PC-3 (cell line): ENCODE measurements around the gene LYPD1. TPM values are rescaled to one million over a fixed set of nuclear protein-coding genes. Genes with fewer than 3 reads are reported as not detected.

Source experiments
- ATAC-seq: fragments of 200-7000 bp; cut with Tn5 transposase; 2 replicates; pipeline ENCODE4 v1.9.1; 2020; ENCODE audit warnings: mild to moderate bottlenecking, moderate library complexity
- BruUV-seq: library from RNA; stranded (reverse); fragments of 400-500 nt; replicated peaks from 2 replicates; lab custom pipeline; 2021; lab: Mats Ljungman, UMichigan
- CTCF ChIA-PET: fragments of 300-600 bp; sonication (Branson Sonifier 250); formaldehyde crosslinking; loops from one replicate; lab custom pipeline; 2022; ENCODE audit warnings: antibody characterized with exemption; lab: Charles Lee
- POLR2A ChIA-PET: fragments of 300-600 bp; sonication (Branson Sonifier 250); formaldehyde crosslinking; loops from one replicate; lab custom pipeline; 2022; ENCODE audit warnings: antibody characterized with exemption; ENCODE audit not compliant: unreplicated experiment; lab: Charles Lee
- DNase-seq: peaks from one replicate; pipeline ENCODE4 v3.0.0-alpha.2; 2015
- H2AFZ ChIP-seq: fragments of 300-600 bp; sonication (generic); 2 replicates; pipeline ENCODE4 v1.6.0; 2016; ENCODE audit warnings: antibody characterized with exemption, low read length
- H3F3A ChIP-seq: fragments of 300-600 bp; sonication (generic); one replicate; pipeline ENCODE4 v1.6.0; 2017; ENCODE audit warnings: antibody characterized with exemption, low read length, control low read depth, mild to moderate bottlenecking; ENCODE audit not compliant: unreplicated experiment
- H3K27ac ChIP-seq: fragments of 300-600 bp; sonication (generic); 2 replicates; pipeline ENCODE4 v1.5.1; 2016; ENCODE audit warnings: mild to moderate bottlenecking, low read length
- H3K27me3 ChIP-seq: fragments of 300-600 bp; sonication (generic); 2 replicates; pipeline ENCODE4 v1.6.1; 2016; ENCODE audit warnings: low read length, mixed read lengths
- H3K36me3 ChIP-seq: fragments of 300-600 bp; sonication (generic); 2 replicates; pipeline ENCODE4 v1.6.1; 2016; ENCODE audit warnings: low read depth, mixed run types, low read length, mixed read lengths
- H3K4me1 ChIP-seq: fragments of 300-600 bp; sonication (generic); 2 replicates; pipeline ENCODE4 v1.5.1; 2016; ENCODE audit warnings: low read length; ENCODE audit not compliant: insufficient read depth
- H3K4me2 ChIP-seq: fragments of 300-600 bp; sonication (generic); 2 replicates; pipeline ENCODE4 v1.6.0; 2016; ENCODE audit warnings: low read length
- H3K4me3 ChIP-seq: fragments of 300-600 bp; sonication (generic); 2 replicates; pipeline ENCODE4 v1.5.1; 2016; ENCODE audit warnings: mild to moderate bottlenecking, low read length, mixed read lengths
- H3K79me2 ChIP-seq: fragments of 300-600 bp; sonication (generic); 2 replicates; pipeline ENCODE4 v1.6.1; 2017; ENCODE audit warnings: low read length, mixed read lengths
- H3K9ac ChIP-seq: fragments of 300-600 bp; sonication (generic); 2 replicates; pipeline ENCODE4 v1.6.0; 2016; ENCODE audit warnings: mild to moderate bottlenecking, low read length
- H3K9me2 ChIP-seq: fragments of 300-600 bp; sonication (generic); replicated peaks from 2 replicates; pipeline ENCODE4 v1.6.1; 2016; ENCODE audit warnings: mixed run types, low read length, mixed read lengths
- H3K9me3 ChIP-seq: fragments of 300-600 bp; sonication (generic); 2 replicates; pipeline ENCODE4 v1.6.1; 2016; ENCODE audit warnings: low read length, mixed read lengths
- H4K20me1 ChIP-seq: fragments of 300-600 bp; sonication (generic); 2 replicates; pipeline ENCODE4 v1.6.1; 2016; ENCODE audit warnings: low read length, mixed read lengths
- CTCF ChIP-seq: fragments of 300-600 bp; sonication (generic); conservative IDR thresholded peaks from 2 replicates; pipeline ENCODE4 v1.5.1; 2017; ENCODE audit warnings: antibody characterized with exemption, low read depth, mild to moderate bottlenecking, low read length
- EZH2 ChIP-seq: fragments of 300-600 bp; sonication (generic); IDR thresholded peaks from one replicate; pipeline ENCODE4 v1.6.1; 2017; ENCODE audit warnings: antibody characterized with exemption, mild to moderate bottlenecking, low read length; ENCODE audit not compliant: unreplicated experiment
- EZH2phosphoT487 ChIP-seq: fragments of 300-600 bp; sonication (generic); IDR thresholded peaks from 2 replicates; pipeline ENCODE4 v1.6.1; 2018; ENCODE audit warnings: mild to moderate bottlenecking, antibody characterized with exemption, low read length, borderline replicate concordance
- intact Hi-C: fragments of 100-400 bp; cut with micrococcal nuclease; formaldehyde crosslinking; loops from 2 replicates; pipeline ENCODE4 v1.9.0; 2023
- total RNA-seq: library from RNA; depleted of rRNA; stranded (reverse); fragments of >200 nt; gene quantifications from 2 replicates; pipeline ENCODE4 v1.2.3, GENCODE V29; 2014

The LYPD1 gene
- total RNA-seq, 1 experiment from 2014 or later: 18.7 TPM

- intact Hi-C loops: no loop called here
- no TSS peak for BruUV-seq
- Histone ChIP-seq H4K20me1 (no peaks in the 10 kb centered on the region), H3K9ac (no peak overlapping the region), H3K4me2 (no peak overlapping the region), H3K27ac (no peak overlapping the region), H3K27me3 (no peaks in the 10 kb centered on the region), H3K79me2 (no peaks in the 10 kb centered on the region), H3K4me3 (no peak overlapping the region), H3K4me1 (peaks cover 6% of the 10 kb centered on the region; the same call in 1 of the 2 replicates), H3K9me3 (no peaks in the 10 kb centered on the region), H3K9me2 (no peaks in the 10 kb centered on the region), H3F3A (no peaks in the 10 kb centered on the region), H2AFZ (no peak overlapping the region), H3K36me3 (no peaks in the 10 kb centered on the region)
- POLR2A ChIA-PET: no interaction called here
- CTCF ChIA-PET: no interaction called here
- ATAC-seq (no peak), DNase-seq (no peak)
- no peak for TF ChIP-seq EZH2phosphoT487
- TF ChIP-seq CTCF: no peak
- TF ChIP-seq EZH2: no peak
Observed at GRCh38 chr2:132716954-132717353, 46.9 kb upstream of the LYPD1 start.

GRCh38 chr2:132715386-132716351, 45.7 kb upstream of the LYPD1 start:
- H3K4me3 ChIP-seq: no peak overlapping the region
- intact Hi-C loops: no loop called here
- H3K9ac ChIP-seq: no peak overlapping the region
- CTCF ChIA-PET: no interaction called here
- no peaks in the 10 kb centered on the region for H3K36me3 ChIP-seq
- BruUV-seq: no TSS peak
- no peaks in the 10 kb centered on the region for H4K20me1 ChIP-seq
- H3K79me2 ChIP-seq: no peaks in the 10 kb centered on the region
- POLR2A ChIA-PET: no interaction called here
- H3K4me1 ChIP-seq: peaks cover 6% of the 10 kb centered on the region; the same call in 1 of the 2 replicates
- DNase-seq (peak; percentile 53), ATAC-seq (peak; percentile 79)
- no peak overlapping the region for H3K4me2 ChIP-seq
- no peaks in the 10 kb centered on the region for H3F3A ChIP-seq
- H3K9me3 ChIP-seq: no peaks in the 10 kb centered on the region
- H3K9me2 ChIP-seq: no peaks in the 10 kb centered on the region
- TF ChIP-seq CTCF: no peak
- TF ChIP-seq EZH2: no peak
- TF ChIP-seq EZH2phosphoT487: no peak
- H3K27me3 ChIP-seq: no peaks in the 10 kb centered on the region
- H3K27ac ChIP-seq: no peak overlapping the region
- 0 out of 2 replicates have a peak overlapping the region, but pooled peaks have one; percentile 23 for H2AFZ ChIP-seq

- Histone ChIP-seq H2AFZ (no peak overlapping the region), H3K36me3 (no peaks in the 10 kb centered on the region), H3K9ac (no peak overlapping the region), H3K4me3 (no peak overlapping the region), H3K9me2 (no peaks in the 10 kb centered on the region), H3K27me3 (no peaks in the 10 kb centered on the region), H3K79me2 (no peaks in the 10 kb centered on the region), H4K20me1 (no peaks in the 10 kb centered on the region), H3K9me3 (no peaks in the 10 kb centered on the region), H3K4me2 (no peak overlapping the region), H3K4me1 (peaks cover 12% of the 10 kb centered on the region), H3F3A (no peaks in the 10 kb centered on the region), H3K27ac (no peak overlapping the region)
- BruUV-seq: no TSS peak
- intact Hi-C loops: no loop called here
- POLR2A ChIA-PET: no interaction called here
- TF ChIP-seq EZH2: no peak
- no peak for TF ChIP-seq EZH2phosphoT487
- no peak for TF ChIP-seq CTCF
- DNase-seq (no peak), ATAC-seq (no peak)
- CTCF ChIA-PET: no interaction called here
Observed at GRCh38 chr2:132703396-132703795, 33.4 kb upstream of the LYPD1 start.
